Fibroblast of pulmonary artery (primary cell): ENCODE results near the gene CEP164.

Experiments used
- DNase-seq: peaks from one replicate; pipeline ENCODE4 v3.0.0-alpha.2; 2010; ENCODE audit warnings: low read depth
- H3K4me3 ChIP-seq: replicated peaks from 2 replicates; pipeline ENCODE4 v1.5.1; 2011; ENCODE audit warnings: low read depth, mild to moderate bottlenecking, control low read depth, low read length, moderate library complexity
- CTCF ChIP-seq: IDR thresholded peaks from 2 replicates; pipeline ENCODE4 v1.5.1; 2011; ENCODE audit warnings: mild to moderate bottlenecking, control low read depth, low read length, inconsistent platforms; ENCODE audit errors: missing control alignments

CEP164 gene

DNA sequence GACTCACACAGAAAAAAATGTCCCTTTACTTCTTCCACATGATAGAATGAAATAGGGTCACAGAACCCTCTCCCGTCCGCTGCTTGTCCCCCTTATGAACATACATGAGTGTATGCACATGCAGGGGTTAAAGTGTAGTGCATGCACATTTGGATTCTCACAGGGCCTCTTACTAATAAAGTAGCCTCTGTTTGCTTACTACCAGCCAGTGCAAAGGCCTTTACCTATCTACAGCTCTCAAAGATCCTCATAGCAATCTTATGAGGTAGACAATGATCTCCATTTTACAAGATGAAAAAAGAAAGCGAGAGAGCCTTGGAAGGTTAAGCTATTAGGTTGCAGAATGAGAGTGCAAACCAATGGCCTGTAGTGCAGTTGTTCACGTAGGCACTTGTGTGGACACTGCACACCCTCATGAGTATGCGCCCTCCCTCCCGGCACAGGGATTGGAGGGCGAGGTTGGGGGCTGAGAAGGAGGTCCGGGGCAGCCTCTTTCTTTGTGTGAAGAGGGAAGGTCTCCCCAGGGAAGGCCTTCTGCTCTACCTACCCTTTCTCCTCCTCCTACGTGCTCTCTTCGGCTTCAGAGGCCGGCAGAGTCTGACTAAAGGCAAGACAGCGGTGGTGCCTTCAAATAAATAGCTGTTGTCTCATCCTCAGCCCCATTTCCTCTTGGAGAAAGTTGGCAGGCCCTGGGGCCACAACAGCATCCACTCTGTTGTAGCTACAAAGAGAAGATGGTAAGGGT lies 91.3 kb downstream of the CEP164 start:
- DNase-seq: no peak
- TF ChIP-seq CTCF: no peak

DNA sequence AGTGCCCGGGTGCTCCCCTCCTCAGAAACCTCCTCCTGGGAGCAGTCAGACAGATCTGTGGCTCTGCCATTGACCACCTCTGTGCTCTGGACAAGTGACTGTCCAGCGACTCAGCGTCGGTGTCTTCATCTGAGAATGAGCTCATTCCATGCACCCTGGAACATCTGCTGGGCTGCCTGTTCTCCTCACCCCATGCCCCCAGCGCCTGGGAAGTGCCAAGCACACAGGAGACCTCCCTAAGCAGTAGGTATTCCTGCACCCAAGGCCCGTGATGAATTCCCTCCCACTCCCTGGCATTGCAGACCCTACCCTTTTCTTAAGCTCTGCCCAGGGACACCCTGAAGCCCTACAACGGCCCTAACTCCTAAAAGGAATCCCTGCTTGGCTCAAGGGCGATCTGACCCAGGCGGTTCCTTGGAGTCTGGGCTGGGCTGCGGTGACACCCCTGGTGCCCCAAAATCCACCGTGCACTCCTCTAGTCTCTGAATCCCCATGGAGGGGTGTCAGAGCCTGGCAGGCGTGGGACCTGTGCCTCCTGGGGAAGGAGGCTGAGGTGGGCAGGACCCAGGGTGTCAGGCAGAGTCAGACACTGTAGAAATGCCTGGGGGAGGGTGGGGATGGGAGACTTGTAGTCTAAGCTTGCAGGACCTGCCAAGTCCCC lies 92.0 kb downstream of the CEP164 start:
- no peak overlapping the region for H3K4me3 ChIP-seq
- DNase-seq: no peak
- TF ChIP-seq CTCF: no peak

More for the DNA sequence above, 91.3 kb downstream of the CEP164 start:
- no peak overlapping the region for H3K4me3 ChIP-seq

DNA sequence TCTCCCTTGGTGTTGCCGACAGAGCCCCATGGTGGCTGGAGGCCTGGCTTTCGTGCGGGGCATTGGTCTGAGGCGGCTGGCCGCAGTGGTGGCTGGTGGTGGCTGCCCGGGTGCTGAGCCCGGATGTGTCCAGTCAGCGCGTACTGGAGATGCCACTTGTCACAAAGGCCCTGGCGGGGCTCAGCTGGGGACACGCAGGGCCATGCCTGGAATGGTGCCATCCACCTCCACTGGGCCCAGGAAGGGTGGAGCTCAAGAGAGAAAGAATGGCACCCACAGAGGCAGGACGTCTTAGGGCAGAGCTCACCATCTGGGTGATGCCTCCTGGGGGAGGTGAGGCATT lies 92.5 kb downstream of the CEP164 start:
- no peak for DNase-seq
- no peak for TF ChIP-seq CTCF
- no peak overlapping the region for H3K4me3 ChIP-seq

DNA sequence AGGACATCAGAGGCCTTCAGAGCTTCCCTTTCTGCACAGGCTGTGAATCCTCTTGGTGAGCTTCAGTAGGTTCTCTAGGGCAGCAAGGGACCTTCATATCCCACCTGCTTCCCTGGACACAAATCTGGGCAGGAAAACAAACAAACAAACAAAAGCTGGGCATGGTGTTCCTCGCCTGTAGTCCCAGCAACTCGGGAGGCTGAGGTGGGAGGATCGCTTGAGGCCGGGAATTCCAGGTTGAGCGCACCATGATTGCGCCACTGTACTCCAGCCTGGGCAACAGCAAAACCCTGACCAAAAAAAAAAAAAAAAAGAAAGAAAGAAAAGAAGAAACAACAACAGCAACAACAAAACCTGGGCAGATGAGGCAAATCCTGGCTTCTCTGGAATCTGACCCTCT lies 92.9 kb downstream of the CEP164 start:
- TF ChIP-seq CTCF: no peak
- no peak for DNase-seq
- no peak overlapping the region for H3K4me3 ChIP-seq

- H3K4me3 ChIP-seq: no peak overlapping the region
- DNase-seq: no peak
- no peak for TF ChIP-seq CTCF
Measured at GRCh38 chr11:117421041-117421440, 93.4 kb downstream of the CEP164 start.

DNA sequence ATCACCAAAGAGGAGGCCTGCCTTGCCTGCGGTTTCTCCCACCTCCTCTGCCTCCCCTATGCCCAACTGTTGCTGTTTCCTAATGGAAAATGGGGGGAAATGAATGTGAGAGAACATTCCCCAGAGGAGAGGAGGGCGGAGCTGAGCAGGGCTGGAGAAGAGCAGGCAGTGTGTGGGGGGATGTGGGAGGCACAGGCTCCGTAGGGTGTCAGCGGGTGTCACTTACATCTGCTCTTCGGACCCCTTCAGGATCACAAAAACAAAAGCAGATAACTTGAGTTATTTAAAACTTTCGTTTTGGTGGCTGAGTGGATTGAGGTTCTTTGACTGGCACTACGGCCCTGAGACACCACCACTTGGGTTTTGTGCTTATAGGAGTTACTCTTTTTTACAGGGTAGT lies 93.8 kb downstream of the CEP164 start:
- DNase-seq: no peak
- TF ChIP-seq CTCF: no peak
- H3K4me3 ChIP-seq: no peak overlapping the region
